Measurements from ENCODE around the gene UHRF1. TPM values are rescaled to one million over a fixed set of nuclear protein-coding genes. Genes with fewer than 3 reads are reported as not detected.
"Not testable (repeated sequence)": the region's sequence is repeated elsewhere in the genome, so short reads cannot be mapped to it uniquely, and the experiment has no call there.

The UHRF1 gene
- total RNA-seq, 2 experiments from 2014 or later, result 228 to 239 TPM

DNA sequence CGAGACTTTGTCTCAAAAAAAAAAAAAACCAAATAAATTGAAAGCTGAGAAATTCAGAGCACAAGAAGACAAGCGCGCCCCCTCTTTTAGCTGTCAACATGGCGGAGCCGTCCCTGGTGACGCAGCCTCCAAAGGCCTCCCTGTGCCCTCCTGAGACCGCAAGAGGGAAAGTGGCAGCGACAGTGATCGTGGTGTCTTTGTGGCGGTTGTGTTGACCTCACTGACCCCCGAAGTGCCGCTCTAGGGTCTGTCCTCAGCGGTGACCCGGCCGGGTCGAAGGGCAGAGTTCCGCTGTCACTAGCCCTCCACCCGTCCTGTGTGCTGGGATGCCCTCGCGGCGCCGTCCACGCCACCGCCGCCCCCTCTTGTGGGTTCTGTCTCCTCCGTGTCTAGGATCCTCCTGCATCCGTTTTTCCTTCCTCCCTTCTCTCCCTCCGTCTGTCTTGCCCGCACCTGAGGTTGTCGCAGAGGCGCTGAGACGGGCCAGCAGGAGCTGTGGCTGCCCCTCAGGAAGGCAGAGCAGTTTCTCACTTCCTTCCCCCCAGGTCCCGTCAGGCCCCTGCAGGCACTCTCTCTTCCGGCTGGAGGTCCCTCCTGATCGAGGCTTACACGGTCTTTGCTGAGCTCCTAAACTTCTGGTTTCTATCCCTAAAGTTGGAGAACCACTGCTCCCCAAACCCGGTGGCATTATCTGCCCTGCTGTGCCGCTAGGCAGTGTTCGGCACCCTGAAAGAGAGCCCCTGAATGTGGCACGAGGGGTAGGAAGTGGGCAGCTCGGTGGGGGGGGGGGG lies 7.2 kb downstream of the UHRF1 start:
- ChIA-PET POLR2A (interaction anchor here (0.5 to 0.7 kb wide), 6 partner anchors 9 to 1451 kb away, joined by 3 to 8 read pairs (median 4); partner anchors contain the start of gene KDM4B), CTCF (interaction anchor here (0.7 to 2.9 kb wide), 5 partner anchors 23 to 125 kb away, joined by 3 to 11 read pairs (median 3); partner anchors contain the start of gene FEM1A)

DNA sequence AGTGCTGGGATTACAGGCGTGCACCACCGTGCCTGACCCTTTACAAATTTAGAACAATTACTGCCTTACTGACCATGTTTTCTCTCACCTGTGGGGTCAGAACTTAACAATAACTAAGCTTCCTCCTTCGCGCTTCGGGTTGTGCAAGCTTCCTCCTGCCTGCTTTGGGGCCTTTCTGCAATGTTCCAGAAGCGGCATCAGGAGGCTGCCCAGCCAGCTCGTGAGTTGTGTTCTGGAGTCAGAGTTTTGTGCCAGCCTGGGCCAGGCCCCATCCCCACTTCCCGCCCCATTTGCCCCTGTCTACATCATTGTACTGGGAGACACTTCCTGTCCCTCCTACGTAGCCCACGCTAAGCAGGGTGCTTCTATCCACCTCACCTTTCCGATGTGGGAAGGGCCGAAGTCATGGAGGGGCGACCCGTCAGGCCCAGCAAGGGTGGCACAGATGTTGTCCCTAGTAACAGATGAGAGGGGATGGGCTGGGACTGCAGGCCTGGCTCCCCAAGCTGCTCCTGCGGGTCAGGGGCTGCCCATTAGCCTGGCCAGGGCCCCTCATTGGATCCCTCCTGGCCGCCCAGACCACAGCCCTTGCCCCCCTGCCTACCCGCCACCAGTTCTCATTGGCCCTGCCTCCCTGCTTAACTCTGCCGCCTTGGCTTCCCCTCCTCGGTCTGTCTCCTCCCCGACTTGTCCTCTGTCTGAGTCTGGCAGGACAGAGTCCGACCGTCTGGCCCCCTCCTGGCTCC lies 13.4 kb downstream of the UHRF1 start:
- CTCF ChIA-PET, result interaction anchor here (1.1 kb wide), 1 partner anchor 9 kb away, joined by 3 read pairs; no protein-coding TSS in a partner anchor
- POLR2A ChIA-PET, result interaction anchor here (0.9 to 1.2 kb wide), 2 partner anchors 11 to 42 kb away, joined by 3 read pairs; no protein-coding TSS in a partner anchor

DNA sequence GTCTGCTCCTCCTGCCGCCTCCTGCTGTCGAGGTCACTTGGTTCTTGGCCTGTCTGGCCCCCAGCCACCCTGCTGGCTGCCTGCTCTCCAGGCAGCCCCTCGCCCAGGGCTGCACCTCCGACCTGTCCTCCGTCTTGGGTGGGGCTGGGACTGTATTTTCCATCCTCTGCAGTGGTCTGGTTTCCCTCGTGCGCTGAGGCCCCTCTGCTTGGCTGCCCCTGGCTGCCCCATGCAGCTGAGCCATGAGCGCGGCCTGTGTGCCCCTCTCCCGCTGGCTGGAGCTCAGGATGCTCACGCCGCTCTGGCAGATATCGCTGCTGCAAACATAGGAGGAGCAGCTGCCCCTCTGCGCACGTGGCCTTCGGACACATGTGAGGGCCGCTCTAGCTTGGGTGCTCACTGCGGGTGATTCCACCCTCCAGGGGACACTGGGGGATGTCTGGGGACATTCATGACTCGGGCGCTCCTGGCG lies 14.0 kb downstream of the UHRF1 start:
- POLR2A ChIA-PET, result no interaction called here

DNA sequence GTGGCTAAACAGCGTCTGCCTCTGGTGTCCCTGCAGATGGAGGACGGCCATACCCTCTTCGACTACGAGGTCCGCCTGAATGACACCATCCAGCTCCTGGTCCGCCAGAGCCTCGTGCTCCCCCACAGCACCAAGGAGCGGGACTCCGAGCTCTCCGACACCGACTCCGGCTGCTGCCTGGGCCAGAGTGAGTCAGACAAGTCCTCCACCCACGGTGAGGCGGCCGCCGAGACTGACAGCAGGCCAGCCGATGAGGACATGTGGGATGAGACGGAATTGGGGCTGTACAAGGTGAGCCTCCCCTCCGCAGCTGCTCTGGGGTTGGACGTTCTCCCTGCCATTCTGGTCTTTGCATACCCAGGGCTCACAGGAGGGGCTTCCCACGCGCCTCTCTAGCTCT lies 19.9 kb downstream of the UHRF1 start:
- ChIA-PET POLR2A (interaction anchor here (0.7 kb wide), 1 partner anchor 18 kb away, joined by 5 read pairs; no protein-coding TSS in a partner anchor), CTCF (interaction anchor here (1.0 to 1.1 kb wide), 2 partner anchors 9 to 11 kb away, joined by 4 to 5 read pairs; no protein-coding TSS in a partner anchor)

More for the DNA sequence above, 14.0 kb downstream of the UHRF1 start:
- CTCF ChIA-PET, result interaction anchor here (1.1 kb wide), 1 partner anchor 10 kb away, joined by 3 read pairs; no protein-coding TSS in a partner anchor

DNA sequence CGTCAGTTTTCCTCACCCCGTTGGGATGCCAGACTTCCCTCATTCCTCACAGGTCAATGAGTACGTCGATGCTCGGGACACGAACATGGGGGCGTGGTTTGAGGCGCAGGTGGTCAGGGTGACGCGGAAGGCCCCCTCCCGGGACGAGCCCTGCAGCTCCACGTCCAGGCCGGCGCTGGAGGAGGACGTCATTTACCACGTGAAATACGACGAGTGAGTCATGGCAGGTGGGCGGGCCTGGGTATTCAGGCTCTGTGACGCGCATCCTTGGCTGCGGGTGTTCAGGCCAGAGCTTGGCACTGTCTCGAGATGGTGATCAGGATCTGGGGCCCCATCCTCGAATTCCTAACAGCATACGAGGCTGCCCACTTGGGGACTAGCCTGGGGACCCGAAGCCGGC lies 21.4 kb downstream of the UHRF1 start:
- CTCF ChIA-PET, result interaction anchor here (0.9 kb wide), 1 partner anchor 121 kb away, joined by 3 read pairs; no protein-coding TSS in a partner anchor
- POLR2A ChIA-PET, result interaction anchor here (0.6 kb wide), 1 partner anchor 331 kb away, joined by 6 read pairs; no protein-coding TSS in a partner anchor

DNA sequence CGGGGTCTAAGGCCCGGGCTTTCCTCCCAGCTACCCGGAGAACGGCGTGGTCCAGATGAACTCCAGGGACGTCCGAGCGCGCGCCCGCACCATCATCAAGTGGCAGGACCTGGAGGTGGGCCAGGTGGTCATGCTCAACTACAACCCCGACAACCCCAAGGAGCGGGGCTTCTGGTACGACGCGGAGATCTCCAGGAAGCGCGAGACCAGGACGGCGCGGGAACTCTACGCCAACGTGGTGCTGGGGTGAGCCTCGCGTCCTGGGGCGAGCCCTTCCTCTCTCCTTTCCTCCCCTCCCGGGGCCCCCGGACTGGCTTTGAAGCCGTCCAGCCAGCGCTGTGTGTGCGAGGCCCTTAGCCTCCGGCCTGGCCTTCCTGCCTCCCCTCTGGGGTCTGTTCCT lies 23.4 kb downstream of the UHRF1 start:
- ChIA-PET CTCF (no interaction called here), POLR2A (no interaction called here)

DNA sequence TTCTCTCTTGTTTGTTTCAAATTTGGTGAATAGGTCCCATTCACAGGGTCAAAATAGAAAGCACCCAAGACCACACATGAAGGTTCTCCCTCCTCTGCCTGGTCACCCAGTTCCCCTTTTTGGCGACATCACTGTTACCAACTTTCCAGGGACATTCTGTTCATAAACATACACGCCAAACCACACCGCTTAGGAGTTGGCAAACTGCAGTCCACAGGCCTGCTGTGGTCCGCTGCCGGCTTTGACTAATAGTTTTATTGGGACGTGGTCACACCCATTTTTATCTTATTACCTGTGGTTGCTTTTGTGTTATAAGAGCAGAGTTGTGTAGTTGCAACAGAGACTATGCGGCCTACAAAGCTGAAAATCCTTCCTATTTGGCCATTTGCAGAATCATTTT lies 24.2 kb downstream of the UHRF1 start:
- ChIA-PET POLR2A (no interaction called here), CTCF (no interaction called here)

DNA sequence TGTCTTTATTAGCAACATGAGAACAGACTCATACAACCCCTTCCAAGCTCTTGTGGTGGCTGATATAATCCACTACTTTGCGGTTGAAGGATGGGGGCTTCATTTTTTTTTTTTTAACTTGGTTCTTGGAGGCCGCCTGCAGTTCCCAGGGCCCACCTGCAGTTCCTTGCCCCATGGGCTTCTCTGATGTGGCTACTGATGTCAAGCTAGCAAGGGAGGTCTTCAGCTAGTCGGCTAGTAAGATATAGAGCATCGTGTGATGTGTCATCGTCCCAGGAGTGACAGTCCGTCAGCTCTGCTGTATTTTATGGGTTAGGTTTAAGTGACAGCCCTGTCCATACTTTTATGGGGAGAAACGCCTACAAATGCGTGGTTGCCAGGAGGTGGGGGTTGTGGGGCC lies 26.1 kb downstream of the UHRF1 start:
- POLR2A ChIA-PET, result interaction anchor here (0.6 kb wide), 2 partner anchors 10 to 636 kb away, joined by 3 to 4 read pairs; no protein-coding TSS in a partner anchor

DNA sequence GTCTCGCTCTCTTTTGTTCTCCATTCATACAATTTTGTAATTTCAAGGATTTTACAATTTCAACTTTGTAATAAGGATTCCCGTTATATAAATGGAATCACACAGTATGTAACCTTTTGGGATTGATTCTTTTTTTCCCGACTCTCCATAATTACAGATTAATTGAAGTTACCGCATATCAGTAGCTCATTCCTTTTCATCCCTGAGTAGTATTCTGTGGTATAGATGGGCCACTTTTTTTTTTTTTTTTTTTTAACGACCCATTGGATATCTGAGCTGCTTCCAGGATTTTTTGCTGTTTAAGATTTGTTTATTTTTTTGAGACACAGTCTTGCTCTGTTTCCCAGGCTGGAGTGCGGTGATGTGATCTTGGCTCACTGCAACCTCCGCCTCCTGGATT lies 27.8 kb downstream of the UHRF1 start:
- CTCF ChIA-PET, result interaction anchor here (0.7 kb wide), 1 partner anchor 690 kb away, joined by 4 read pairs; no protein-coding TSS in a partner anchor
- POLR2A ChIA-PET, result interaction anchor here (0.5 kb wide), 1 partner anchor 24 kb away, joined by 4 read pairs; no protein-coding TSS in a partner anchor

More for the DNA sequence above, 26.1 kb downstream of the UHRF1 start:
- CTCF ChIA-PET, result no interaction called here

DNA sequence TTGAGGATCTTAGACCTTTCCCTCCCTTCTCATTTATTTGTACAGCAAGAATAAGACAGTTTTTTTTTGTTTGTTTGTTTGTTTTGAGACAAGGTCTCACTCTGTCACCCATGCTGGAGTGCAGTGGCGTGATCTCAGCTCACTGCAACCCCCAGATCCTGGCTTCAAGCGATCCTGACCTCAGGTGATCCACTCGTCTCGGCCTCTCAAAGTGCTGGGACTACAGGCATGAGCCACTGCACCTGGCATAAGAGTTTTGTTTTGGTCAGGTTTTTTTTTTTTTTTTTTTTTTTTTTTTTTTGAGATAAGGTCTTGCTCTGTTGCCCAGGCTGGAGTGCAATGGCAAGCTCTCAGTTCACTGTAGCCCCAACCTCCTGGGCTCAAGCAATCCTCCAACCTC lies 29.2 kb downstream of the UHRF1 start:
- CTCF ChIA-PET, result interaction anchor here (1.1 kb wide), 1 partner anchor 10 kb away, joined by 4 read pairs; no protein-coding TSS in a partner anchor
- POLR2A ChIA-PET, result not testable (repeated sequence)

DNA sequence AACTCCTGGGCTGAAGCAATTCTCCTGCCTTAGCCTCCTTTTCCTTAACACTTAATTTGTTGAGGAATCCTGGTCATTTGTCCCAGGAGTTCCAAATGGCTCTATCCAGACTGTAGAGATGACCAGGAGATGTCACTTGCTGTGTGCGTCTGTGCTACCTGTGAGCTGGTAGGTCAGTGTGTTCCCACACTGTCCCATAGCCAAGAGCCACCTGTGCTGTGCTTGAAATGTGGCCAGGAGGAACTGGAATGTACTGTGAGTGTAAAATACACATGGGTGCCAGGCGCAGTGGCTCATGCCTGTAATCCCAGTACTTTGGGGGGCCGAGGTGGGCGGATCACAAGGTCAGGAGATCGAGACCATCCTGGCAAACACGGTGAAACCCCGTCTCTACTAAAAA lies 30.2 kb downstream of the UHRF1 start:
- ChIA-PET CTCF (interaction anchor here (0.5 kb wide), 1 partner anchor 24 kb away, joined by 3 read pairs; no protein-coding TSS in a partner anchor), POLR2A (no interaction called here)

DNA sequence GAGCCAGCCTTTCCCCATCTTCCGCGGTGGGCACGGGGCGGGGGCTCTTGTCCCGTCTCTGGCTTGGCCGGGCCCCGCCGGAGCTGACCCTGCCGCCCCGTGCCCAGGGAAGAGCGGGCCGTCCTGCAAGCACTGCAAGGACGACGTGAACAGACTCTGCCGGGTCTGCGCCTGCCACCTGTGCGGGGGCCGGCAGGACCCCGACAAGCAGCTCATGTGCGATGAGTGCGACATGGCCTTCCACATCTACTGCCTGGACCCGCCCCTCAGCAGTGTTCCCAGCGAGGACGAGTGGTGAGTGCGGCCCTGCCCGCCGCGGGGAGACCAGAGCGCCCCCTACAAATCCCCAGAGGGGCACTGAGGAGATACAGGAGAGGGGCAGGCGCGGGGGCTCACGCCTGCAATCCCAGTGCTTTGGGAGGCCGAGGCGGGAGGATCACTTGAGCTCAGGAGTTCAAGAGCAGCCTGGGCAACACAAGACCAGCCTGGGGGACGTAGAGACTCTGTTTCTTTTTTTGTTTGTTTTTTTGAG lies 32.4 kb downstream of the UHRF1 start:
- POLR2A ChIA-PET, result not testable (repeated sequence)
- CTCF ChIA-PET, result interaction anchor here (1.2 kb wide), 1 partner anchor 27 kb away, joined by 4 read pairs; no protein-coding TSS in a partner anchor

DNA sequence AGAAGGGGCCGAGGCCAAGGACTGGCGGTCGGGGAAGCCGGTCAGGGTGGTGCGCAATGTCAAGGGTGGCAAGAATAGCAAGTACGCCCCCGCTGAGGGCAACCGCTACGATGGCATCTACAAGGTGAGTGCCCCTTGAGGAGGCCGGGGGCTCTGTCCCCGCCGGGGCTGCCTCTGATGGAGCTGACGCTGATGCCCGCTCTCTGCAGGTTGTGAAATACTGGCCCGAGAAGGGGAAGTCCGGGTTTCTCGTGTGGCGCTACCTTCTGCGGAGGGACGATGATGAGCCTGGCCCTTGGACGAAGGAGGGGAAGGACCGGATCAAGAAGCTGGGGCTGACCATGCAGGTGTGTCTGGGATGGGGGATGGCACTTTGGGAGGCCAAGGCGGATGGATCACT lies 41.3 kb downstream of the UHRF1 start:
- CTCF ChIA-PET, POLR2A ChIA-PET: not testable (repeated sequence)

DNA sequence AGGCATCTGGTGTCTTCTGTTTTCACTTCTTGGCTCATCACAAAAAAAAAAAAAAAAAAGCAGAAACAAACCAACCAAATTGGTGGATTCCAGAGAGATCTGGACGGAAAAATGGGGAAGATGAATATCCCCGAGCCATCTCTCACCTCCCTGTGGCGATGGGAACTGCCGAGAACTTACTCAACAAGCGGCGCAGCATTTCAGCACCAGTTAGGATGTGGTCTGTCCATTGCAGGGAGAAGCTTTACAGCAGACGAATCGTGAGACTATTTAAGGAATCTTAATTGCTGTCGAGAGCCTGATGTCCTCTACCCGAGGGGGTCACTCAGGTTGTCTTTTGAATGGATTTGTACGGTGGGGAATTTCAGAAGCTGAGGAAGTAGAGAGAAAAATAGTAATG lies 42.4 kb downstream of the UHRF1 start:
- ChIA-PET CTCF (interaction anchor here (0.6 kb wide), 1 partner anchor 366 kb away, joined by 3 read pairs; no protein-coding TSS in a partner anchor), POLR2A (no interaction called here)

DNA sequence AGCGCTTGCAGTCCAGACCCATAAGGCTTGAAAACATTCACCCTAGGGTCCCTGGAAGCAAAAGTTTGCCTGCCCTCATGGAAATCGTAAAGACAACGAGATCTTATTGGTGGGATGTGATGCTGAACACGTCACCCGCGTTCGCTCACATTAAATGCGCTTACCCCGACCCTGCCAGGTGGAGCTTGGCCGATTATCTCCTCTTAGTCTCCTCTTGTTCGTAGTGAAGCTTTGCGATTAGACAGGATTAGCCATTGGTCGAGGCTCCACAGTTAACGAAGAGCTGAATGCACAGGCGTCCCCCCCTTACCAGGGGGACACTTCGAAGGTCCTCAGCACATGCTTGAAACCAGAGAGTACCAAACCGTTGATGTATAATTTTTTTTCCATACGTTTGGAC lies 43.6 kb downstream of the UHRF1 start:
- CTCF ChIA-PET, result no interaction called here
- POLR2A ChIA-PET, result no interaction called here

DNA sequence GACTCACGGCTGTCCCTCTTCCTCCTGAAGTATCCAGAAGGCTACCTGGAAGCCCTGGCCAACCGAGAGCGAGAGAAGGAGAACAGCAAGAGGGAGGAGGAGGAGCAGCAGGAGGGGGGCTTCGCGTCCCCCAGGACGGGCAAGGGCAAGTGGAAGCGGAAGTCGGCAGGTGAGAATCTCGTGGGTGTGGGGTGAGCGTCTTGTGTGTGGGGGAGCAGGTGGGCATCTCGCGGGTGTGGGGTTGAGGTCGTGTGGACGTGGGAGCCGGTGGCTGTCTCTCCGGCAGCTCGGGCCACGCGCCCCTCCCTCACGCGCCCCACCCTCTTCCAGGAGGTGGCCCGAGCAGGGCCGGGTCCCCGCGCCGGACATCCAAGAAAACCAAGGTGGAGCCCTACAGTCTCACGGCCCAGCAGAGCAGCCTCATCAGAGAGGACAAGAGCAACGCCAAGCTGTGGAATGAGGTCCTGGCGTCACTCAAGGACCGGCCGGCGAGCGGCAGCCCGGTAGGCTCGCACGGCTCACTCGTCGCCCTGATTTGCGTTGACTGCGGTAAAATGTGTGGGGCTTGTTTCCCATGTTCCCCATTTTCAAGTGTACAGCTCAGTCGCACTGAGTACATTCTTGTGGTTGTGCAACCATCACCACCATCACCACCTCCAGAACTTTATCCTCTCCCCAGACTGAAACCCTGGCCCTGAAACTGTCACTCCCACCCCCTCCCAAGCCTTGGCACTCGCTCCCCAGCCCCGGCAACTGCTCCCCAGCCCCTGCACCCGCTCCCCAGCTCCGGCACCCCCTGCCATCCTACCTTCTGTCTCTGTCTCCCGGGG lies 45.2 kb downstream of the UHRF1 start:
- CTCF ChIA-PET, POLR2A ChIA-PET: not testable (repeated sequence)

DNA sequence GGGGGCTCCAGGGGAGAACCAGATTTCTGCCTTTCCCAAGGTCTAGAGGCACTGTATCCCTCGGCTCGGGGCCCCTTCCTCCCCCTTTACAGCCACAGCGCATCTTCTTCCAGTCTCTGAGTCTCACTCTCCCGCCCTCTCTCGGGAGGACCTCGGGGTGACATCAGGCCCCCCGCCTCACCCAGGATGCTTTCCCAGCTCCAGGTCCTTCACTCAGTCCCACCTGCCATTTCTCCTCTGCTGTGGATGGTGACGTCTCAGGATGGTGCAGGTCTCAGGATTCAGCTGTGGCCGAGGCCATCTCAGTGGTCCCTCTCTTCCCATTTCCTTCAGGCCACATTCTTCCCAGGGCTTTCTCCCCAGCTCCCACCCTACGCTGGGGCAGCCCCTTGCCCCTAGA lies 46.0 kb downstream of the UHRF1 start:
- ChIA-PET POLR2A (no interaction called here), CTCF (no interaction called here)

DNA sequence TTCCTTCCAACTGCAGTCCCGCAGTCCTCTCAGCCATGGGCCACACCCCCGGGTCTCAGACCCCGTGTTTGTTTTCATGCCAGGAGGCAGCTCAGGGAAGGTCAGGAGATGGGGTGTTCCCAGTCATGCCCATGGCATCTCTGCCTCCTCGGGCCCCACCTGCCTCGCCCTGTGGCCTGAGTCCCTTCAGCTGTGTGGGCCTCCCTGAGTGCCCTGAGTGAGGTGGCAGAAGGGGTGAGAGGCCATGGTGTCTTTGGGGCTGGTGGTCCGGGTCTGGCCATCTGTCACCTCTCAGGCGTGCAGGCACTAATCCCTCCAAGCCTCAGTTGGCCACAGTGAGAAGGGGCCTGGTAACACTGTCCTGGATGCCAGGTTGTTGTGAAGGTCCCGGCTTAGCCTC lies 48.7 kb downstream of the UHRF1 start:
- CTCF ChIA-PET, result interaction anchor here (0.6 kb wide), 1 partner anchor 18 kb away, joined by 5 read pairs; no protein-coding TSS in a partner anchor

More for the DNA sequence above, 48.7 kb downstream of the UHRF1 start:
- POLR2A ChIA-PET, result no interaction called here

Measured in activated CD8-positive, alpha-beta memory T cell treated with anti-CD3 and anti-CD28 coated beads for 36 hours (primary cell).